ENCODE data around the gene HAPLN1. TPM values are rescaled to one million over a fixed set of nuclear protein-coding genes. Genes with fewer than 3 reads are reported as not detected.

The HAPLN1 gene
- polyA plus RNA-seq, 10 donors: 0.04 to 0.76 (median 0.14) TPM; not detected in 4

GRCh38 chr5:83718936-83719495 is 1.6 kb downstream of the HAPLN1 start:
- DNase-seq: no peak

DNA sequence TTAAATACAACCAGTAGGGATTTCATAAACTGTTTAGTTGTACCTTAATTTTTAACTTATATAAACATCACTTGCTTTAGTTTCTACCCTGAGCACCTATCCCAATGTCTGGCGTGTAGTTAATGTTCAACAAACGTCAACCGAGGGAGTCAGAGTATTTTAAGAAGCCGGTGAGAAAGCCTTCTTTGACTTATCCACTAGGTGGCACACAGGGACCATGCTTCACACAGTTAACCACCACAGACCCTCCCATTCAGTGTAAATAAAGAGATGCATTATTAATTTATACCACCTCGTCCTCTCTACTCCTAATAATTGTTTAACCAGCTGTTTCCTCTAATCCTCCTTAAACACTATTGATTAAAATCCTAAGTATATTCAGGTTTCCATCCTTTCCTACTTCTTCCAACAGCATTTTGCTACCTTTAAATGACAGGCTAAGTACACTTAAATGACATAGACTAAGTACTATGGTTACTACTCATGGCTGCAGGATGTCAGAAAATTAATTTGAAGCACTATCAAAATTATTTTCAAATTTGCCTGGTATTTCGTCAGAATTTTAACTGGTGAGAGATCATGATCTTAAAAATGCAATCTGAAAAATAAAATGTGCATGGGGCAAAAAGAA is 2.3 kb downstream of the HAPLN1 start:
- peak; percentile 55 to 79 (median 58) for DNase-seq

- DNase-seq: no peak
Measured at GRCh38 chr5:83715236-83716065, 5.2 kb downstream of the HAPLN1 start.

- DNase-seq: no peak
Measured at GRCh38 chr5:83714810-83715209, 5.8 kb downstream of the HAPLN1 start.

- peak in 2 of 3 donors; percentile 29 to 53 for DNase-seq
Measured at GRCh38 chr5:83711982-83712601, 8.6 kb downstream of the HAPLN1 start.

GRCh38 chr5:83709973-83710372 is 10.7 kb downstream of the HAPLN1 start:
- DNase-seq: no peak

DNA sequence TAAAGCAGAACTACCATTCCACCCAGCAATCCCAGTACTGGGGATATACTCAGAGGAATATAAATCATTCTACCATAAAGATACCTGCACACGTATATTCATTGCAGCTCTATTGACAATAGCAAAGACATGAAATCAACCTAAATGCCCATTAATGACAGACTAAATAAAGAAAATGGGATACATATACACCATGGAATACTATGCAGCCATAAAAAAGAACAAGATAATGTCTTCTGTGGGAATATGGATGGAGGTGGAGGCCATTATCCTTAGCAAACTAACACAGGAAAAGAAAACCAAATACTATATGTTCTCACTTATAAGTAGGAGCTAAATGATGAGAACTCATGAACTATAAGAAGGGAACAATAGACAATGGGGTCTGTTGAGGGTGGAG is 12.5 kb downstream of the HAPLN1 start:
- DNase-seq: no peak

GRCh38 chr5:83703059-83703458 is 17.6 kb downstream of the HAPLN1 start:
- no peak for DNase-seq

- DNase-seq: no peak
Measured at GRCh38 chr5:83701886-83702285, 18.8 kb downstream of the HAPLN1 start.

- no peak for DNase-seq
Measured at GRCh38 chr5:83689881-83690280, 30.8 kb downstream of the HAPLN1 start.

DNA sequence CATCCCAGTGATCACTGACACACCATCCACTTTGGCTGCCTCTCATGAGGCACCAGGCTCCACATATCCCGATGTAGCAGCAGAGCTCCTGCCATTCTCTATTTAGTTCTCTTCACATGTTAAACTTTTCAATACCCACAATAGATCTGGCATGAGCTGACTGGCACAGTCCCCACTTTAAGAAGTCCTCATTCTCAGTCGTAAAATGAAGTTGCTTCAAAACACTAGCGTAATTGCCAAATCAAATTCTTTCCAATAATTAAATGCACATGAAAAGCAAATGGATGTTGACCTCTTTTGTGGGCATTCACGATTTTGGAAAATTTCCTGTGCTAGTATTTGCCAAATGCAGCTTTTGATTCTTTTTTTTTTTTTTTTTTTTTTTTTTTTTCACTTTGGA is 32.4 kb downstream of the HAPLN1 start:
- DNase-seq: no peak

- no peak for DNase-seq
Measured at GRCh38 chr5:83687124-83687619, 33.5 kb downstream of the HAPLN1 start.

- no peak for DNase-seq
Measured at GRCh38 chr5:83686251-83686650, 34.4 kb downstream of the HAPLN1 start.

DNA sequence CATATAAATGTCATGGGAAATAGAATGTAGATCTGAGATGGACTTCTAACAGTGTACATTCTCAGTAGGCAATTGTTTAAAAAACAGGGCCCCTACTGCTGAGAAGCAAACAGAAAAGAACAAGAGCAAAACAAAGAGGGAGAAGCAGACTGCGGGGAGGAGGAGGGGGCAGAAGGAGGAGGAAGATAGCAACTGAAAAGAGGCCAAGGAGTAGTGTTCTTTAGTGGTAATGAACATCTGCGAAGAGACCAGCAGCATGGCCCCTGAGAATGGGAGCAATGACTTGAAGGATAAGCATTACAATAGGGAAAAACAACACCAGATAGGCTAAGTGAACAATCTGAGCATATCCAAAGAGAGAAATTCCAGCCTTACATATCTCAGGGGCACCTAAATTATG is 36.8 kb downstream of the HAPLN1 start:
- DNase-seq: no peak

DNA sequence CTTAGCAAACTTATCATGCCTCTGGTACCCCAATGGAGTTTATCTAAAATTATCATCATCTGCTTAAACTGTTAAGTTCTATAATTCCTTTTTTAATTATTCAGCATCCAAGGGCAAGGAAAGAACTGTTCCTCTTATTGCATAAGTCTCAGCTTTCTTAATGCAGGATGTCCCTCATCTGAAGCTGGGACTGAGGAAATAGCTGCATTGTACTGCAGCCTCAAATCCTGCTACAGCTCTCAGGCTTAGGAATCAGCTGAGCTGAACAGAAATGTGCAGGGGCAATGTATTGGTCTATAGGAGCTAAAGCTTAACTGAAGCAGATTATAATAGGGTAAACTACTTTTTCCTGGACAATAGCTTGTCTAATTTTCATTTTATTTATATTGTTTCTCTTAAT is 48.0 kb downstream of the HAPLN1 start:
- no peak for DNase-seq

- DNase-seq: no peak
Measured at GRCh38 chr5:83672158-83672557, 48.5 kb downstream of the HAPLN1 start.

DNA sequence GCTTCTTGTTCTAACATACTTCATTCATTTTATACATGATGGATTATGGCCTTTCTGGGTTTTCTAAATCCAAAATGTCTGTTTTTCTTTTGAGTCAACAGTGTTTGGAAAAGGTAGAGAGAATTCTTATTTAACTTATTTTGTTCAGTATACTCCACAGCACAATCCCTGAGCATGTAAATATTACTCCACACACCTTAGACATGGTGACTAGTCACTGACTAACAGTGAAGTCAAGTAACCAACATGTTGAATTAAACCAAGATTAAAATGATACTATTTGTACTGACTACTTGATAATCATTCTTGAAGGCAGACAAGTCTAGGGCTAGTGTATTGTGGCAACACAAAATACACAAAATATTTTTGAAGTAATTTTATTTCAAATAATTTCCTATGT is 55.0 kb downstream of the HAPLN1 start:
- no peak for DNase-seq

- no peak for DNase-seq
Measured at GRCh38 chr5:83662558-83662957, 58.1 kb downstream of the HAPLN1 start.

DNA sequence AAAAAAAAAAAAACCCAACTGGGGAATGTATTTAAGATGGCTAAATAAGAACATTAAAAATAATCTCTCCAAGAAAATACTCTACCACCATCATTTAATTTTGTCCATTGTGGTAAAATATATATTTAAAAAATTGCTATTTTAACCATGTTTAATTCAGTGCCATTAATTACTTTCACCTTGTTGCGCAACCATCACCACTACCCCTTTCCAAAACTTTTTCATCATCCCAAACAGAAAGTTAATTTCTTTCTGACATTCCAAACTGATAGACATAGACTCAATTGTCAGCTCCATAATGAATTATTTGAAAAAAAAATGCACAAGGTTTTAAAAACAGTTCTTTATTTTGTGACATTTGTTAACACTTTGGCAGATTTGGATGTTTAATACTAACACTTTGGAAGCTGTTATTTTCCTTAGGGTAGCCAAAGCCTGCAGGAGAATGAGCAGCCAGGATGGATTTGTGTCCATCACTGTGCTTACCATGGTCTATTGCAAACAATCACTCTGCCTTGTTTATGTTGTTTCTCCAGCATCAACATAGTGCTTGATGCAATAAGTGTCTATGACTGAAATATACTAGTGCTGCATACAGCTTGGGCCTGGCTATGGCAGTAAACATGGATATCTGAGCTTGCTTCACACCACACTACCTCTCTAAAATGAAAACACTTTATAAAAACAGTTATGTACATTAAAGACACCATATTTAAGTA is 62.7 kb downstream of the HAPLN1 start:
- DNase-seq: no peak

GRCh38 chr5:83654427-83654994 is 66.1 kb downstream of the HAPLN1 start:
- DNase-seq: no peak

- no peak for DNase-seq
Measured at GRCh38 chr5:83653669-83654068, 67.0 kb downstream of the HAPLN1 start.

Measured in muscle of back (tissue), 11 donors.